Hematopoietic multipotent progenitor cell treated with erythropoietin and hydrocortisone succinate and interleukin-3 and kit ligand, for 8 days (in vitro differentiated cells): ENCODE measurements around the gene L3MBTL2.
A peak's percentile ranks its signal among the peaks of the same experiment; 100 is the strongest.
"Not testable (repeated sequence)": the region's sequence is repeated elsewhere in the genome, so short reads cannot be mapped to it uniquely, and the experiment has no call there.

Experiments used
- DNase-seq: peaks from one replicate; pipeline ENCODE4 v3.0.0-alpha.2; 2015

L3MBTL2 gene

GRCh38 chr22:41204992-41205900 lies at the start of gene L3MBTL2:
Gene L3MBTL2, plus strand, starts transcription at chr22:41205312. Its CDS starts 51 bp downstream, at chr22:41205363.
- peak; percentile 98 for DNase-seq

GRCh38 chr22:41157083-41157482 lies 48.0 kb upstream of the L3MBTL2 start:
- no peak for DNase-seq

- DNase-seq, result no peak
These were observed 36.0 kb upstream of the L3MBTL2 start for GRCh38 chr22:41169157-41169556.

DNA sequence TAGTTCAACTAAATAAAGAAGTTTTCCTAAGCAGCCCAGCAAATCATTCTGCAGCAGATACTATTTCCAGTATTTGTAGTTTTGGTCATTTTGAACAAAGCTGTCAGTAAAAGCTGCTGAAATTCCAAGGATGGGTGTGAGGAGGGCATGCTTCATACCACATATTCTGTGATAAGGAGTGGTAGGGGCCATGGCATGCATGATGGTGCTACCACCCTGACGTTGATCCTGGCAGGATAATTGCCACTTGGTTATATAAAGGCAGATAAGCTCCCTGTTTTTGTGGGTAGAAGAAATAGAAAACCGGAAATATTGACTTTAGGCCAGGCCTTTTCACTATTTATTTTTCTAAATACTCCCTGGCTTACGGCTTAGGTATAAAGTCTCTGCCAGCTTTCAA lies 33.1 kb upstream of the L3MBTL2 start:
- no peak for DNase-seq

- DNase-seq, result no peak
These were observed 29.6 kb upstream of the L3MBTL2 start for GRCh38 chr22:41175546-41175945.

- DNase-seq, result no peak
These were observed 28.0 kb upstream of the L3MBTL2 start for GRCh38 chr22:41177040-41177621.

- DNase-seq, result no peak
These were observed 27.3 kb upstream of the L3MBTL2 start for GRCh38 chr22:41177622-41178424.

GRCh38 chr22:41178425-41178975 lies 26.6 kb upstream of the L3MBTL2 start:
- DNase-seq, result no peak

GRCh38 chr22:41180362-41180761 lies 24.8 kb upstream of the L3MBTL2 start:
- not testable (repeated sequence) for DNase-seq

DNA sequence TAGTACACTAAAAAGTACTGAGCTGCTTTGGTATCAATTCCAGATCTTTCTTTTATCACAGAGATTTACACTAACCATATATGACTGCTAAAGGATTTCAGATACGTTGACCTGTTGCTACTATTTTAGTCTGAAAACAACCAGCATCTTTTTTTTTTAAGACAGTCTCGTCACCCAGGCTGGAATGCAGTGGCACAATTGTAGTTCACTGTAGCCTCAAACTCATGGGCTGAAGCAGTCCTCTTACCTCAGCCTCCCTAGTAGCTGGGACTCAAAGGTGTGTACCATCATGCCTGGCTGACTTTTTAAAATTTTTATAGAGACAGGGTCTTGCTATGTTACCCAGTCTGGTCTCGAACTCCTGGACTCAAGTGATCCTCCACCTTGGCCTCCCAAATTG lies 24.2 kb upstream of the L3MBTL2 start:
- DNase-seq, result no peak

- DNase-seq, result no peak
These were observed 23.5 kb upstream of the L3MBTL2 start for GRCh38 chr22:41181349-41182241.

DNA sequence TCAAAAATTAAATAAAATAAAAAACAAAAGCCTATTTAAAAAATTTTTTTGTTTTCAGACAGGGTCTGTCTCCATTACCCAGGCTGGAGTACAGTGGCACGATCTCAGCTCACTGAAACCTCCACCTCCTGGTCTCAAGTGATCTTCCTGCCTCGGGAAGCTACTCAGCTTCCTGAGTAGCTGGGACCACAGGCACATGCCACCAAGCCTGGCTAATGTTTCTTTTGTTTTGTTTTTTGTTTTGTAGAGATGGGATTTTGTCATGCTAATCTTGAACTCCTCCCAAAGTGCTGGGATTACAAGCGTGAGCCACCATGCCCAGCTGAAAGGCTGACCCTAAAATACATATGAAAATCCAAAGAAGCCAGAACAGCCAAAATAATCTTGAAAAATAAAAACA lies 20.4 kb upstream of the L3MBTL2 start:
- DNase-seq, result no peak

DNA sequence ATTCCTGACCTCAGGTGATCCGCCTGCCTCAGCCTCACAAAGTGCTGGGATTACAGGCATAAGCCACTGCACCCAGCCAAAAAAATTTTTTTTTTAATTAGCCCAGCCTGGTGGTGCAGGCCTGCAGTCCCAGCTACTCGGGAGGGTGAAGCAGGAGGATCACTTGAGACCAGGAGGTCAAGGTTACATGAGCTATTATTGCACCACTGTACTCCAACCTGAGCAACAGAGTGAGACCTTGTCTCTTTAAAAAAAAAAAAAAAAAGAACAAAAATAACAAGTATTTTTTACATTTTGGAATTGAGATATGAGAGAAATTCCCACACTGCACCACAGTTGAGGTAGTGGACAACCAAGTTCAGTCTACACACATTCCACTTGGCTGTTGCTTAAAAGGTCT lies 13.6 kb upstream of the L3MBTL2 start:
- no peak for DNase-seq

GRCh38 chr22:41193829-41194228 lies 11.3 kb upstream of the L3MBTL2 start:
- no peak for DNase-seq

GRCh38 chr22:41197038-41197972 lies 7.8 kb upstream of the L3MBTL2 start:
- peak; percentile 76 for DNase-seq

GRCh38 chr22:41198027-41198580 lies 7.0 kb upstream of the L3MBTL2 start:
- DNase-seq, result peak; percentile 57

GRCh38 chr22:41201141-41201540 lies 4.0 kb upstream of the L3MBTL2 start:
- DNase-seq, result no peak

DNA sequence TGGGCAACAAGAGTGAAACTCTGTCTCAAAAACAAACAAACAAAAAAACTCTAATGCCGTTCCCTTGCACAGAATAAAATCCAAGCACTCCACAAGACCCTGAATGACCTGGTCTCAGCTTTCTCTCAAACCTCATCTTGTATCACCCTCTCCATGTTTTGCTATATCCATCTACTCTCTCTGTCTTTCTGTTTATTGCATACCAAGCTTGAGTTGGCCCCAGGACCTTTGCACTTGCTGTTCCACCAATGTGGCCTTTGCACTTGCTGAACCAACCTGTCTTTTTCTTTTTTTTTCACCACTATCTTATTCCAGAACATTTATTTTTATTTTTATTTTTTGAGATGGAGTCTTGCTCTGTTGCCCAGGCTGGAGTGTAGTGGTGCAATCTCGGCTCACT lies 2.0 kb upstream of the L3MBTL2 start:
- DNase-seq, result no peak

DNA sequence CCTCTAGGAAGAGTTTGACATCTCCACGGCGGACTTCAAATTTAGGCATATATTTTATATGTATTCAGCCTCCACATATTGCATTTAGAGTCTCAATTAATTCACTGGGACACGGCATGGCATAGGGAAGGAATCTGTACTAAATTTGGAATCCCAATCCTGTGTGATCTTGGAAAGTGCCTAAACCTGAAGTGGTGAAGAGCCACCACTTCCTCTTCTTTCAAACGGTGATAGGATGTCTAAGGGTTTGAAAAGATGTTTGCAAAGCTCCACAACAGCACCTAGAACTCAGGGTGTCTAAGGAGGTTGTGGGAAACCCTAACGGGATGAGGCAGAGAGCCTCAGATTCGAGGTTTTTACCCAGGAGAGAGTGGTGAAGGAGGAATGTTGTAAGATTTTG lies 1.0 kb upstream of the L3MBTL2 start:
- DNase-seq, result no peak

DNA sequence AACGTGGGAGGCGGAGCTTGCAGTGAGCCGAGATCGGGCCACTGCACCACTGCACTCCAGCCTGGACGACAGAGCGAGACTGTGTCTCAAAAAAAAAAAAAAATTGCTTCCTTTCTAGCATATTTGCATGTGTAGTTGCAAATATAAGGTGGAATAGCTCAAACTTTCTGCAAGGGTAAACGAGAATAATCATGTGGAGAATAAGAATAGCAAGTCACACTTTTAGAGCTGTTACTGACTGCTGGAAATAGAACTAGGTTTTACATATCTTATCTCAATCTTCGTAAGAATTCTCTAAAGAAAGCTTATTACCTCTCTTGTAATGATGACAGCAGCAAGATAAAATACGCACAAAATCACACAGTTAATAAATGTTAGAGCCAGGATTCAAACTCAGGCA lies 1.6 kb downstream of the L3MBTL2 start:
- DNase-seq, result no peak

DNA sequence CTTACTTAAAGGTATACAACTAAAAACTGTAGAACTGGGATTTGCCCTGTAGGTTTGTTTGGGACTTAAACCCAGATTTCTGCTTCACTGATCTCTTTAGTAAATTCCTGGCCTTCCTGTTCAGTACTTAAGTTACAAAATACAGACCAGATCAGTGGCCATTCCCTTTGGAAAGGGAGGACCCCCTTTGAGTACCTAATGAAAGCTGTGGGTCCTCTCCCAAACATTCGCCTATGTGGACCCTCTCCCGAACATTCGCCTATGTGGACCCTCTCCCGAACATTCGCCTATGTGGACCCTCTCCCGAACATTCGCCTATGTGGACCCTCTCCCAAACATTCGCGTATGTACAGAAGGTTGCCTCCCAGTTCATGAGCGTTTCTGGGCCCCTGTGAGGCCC lies 10.3 kb downstream of the L3MBTL2 start:
- no peak for DNase-seq
